Measurements from ENCODE around the gene DNER.

DNA sequence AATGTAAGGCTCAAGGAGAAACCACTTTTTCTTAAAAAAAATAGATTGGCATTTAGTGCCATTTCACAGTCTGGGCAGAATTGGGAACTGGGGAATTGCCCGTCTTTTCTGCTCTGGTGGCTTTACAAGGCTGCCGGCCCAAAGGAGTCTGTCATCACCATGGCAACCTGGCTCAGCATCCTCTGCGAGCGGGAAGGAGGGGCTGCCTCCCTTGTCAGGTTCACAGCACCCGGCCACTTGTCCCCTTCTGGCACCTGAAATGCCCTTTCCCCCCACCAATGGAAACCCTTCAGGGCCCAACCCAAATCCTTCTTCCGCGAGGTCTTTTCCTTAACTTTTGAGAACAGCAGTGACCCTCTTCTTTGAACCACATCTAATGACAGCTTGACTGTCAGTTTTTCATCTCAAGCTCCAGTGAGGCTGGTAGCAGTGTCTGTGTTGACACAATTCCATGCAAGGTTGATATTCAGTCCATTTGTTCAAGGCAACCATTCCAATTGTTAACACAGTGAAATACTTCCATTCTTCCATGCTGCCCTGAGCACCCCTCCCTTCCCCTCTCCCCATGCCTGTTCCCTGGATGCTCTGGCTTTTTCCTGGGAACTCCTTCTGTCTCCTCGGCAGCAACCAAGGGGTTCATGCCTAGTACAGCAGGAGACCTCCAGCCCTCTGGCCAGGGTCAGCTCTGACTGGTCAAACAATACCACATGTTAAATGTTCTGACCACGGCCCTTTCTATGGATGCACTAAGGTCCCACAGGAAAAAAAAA, 79.6 kb downstream of the DNER start:
- no peak for TF ChIP-seq EZH2phosphoT487 (IDR thresholded peaks at IDR 0.05; ENCODE audit: low read depth)
- no peak for TF ChIP-seq CTCF (IDR thresholded peaks at IDR 0.05; ENCODE audit: low read depth, low read length)

Data from OCI-LY3 (cell line).